Measurements from ENCODE around the gene CXXC5.

The CXXC5 gene

DNA sequence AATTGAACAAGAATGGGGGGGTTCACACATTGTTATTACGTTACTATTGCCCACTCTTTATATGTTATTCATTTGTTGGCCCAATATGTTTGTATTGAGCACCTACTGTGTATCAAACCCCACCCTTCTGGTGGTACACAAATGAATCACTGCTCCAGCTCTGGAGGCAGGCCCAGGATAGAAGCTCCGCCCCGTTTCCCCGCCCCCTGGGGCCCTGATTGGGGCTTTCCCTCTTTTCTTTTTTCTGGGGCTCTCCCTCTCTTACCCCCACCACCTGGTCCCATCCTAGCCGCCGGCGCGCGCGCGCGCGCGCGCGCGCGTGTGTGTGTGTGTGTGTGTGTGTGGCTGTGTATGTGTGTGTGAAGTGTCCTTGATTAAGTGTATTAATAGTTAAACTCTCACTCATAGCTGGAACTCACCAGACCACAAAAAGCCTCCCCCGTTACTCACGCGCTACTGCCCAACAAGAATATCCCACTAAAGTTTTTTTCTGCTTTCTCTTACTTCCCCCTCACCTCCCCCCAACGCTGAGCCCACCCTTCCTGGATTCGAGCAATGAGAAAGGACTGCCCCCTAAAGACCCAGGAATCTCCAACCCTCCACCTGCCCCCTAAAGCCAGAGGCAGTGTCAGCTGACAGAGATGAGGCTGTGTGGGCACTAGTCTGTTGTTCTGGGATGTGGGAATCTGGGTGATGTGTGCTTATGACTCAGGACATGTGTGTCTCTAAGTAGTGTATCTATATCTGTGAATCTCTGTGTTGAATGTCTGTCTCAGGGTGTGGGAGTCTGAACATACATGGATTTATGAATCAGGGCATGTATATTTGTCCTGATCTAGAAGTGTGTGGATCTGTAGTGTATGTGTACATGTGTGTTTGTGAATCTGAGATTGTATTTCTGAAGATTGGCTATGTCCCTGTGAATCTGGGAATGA, 4.0 kb downstream of the CXXC5 start:
- DNase-seq: no peak

DNA sequence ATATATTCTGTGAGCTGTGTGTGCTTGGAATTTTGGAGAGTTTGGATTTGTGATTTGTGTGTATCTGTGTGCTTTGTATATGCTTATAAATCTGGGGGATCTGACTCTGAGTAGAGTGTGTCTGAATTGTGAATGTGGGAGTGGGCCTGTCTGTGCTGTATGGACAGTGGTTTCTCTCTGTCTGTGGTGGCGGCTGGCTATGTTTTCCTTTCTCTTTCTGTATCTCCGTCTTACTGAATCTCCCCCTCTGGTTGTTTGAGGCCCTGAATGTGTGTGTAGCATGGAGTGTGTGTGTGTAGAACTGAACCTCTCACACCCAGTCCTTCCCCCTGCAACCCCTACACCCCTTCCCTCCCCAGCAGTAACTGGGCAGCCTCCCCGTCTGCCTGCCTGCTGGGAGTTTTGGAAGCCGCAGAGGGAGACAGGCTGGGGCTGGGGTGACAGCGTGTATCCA, 4.7 kb downstream of the CXXC5 start:
- no peak for DNase-seq

DNA sequence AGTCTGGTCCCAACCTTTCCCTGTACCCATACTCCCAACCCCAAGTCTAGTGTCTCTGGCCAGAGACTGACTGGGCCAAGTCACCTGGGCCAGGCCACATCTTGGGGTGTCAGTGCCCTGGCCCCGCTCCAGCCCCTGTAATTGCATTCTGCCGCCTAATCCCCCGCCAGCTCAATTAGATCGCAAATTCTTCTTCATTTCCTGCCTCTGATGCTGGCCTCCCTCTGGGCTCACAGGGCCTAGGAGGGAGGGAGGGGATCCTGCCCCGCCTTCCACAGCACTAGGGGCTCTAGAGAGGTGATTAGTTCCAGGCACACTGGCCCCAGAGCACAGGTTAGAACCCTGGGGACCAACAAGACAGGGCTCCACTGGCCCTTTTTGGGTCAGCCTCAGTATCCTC, 5.5 kb downstream of the CXXC5 start:
- DNase-seq: no peak

DNA sequence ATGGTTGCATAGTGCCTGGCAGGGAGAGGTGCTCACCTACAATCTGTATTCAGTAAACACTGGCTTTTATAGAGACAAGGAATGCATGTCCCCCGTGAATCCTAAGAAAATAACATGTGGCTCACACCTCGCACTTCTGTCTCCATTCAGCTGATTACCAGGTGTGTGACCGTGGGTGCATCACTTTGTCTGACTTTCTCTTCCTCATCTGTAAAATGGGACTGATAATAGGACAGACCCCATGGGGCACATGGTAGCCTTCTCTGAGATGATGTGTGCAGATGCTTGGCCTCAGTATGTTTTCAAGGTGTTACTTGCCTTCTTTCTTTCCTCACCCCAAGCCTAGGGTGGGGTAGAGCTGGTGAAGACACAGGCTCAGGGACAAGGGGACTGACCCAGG, 6.3 kb downstream of the CXXC5 start:
- no peak for DNase-seq

GRCh38 chr5:139654871-139655491, 6.8 kb downstream of the CXXC5 start:
- no peak for DNase-seq

DNA sequence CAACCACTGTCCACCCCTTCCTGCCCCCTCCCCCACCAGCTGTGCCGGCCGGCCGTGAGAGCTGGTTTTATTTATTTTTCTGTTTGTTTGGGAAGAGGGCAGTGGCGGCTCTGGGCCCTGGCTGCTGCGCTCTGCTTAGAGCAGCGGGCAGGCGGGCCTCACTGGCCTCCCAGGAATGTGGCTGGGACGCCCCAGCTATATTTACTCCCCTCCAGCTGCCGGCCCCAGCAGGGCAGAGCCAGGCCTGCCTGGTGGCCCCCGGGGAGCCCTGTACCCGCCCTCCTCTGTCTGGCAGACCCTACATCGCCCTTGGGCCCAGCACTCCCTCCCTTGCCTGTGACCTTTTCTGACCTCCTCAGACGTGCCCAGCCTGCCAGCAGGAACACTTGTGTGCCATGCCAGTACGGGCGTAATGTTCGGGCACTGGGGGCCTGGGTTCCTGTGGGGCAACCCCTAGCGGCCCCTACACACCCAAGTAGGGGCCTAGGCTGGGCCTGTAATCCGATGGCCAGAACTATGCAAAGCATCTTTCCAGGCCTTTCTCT, 7.7 kb downstream of the CXXC5 start:
- DNase-seq: no peak

- DNase-seq: no peak
Measured at GRCh38 chr5:139657363-139658321, 9.5 kb downstream of the CXXC5 start.

GRCh38 chr5:139658501-139658927, 10.4 kb downstream of the CXXC5 start:
- no peak for DNase-seq

DNA sequence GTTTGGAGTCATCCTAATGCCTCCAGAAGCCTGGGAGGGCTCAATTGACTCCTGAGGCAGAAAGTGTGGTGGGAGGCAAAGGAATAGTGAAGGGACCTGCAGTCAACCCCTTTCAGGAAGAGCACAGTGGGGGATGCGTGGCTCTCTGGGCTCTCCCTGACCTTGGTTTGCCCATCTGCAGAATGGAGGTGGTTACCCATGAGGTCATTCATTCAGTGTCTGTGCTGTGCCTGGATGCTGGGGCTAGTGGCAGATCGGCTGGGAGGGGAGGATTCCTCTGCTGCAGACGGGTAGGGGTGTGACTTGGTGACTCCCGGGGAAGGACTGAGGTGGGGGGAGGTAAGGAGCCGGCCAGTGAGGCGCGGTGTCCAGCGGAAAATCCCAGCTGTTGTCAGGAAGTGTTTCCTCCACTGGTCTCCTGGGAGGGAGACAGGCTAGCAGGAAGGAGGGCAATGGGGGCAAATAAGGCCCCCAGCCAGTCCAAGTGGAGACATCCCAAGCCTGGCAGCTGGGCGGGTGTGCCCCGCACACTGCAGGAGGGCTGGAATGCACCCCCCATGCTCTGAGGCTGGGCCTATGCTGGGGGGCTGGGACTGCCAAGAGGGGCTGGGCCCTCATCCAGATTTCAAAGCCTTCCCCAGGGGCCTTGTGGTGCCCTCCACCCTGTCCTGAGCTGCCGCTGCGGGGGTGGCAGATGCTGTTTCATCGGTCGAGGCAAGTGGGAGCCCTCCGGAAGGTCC, 10.9 kb downstream of the CXXC5 start:
- no peak for DNase-seq

- DNase-seq: no peak
Measured at GRCh38 chr5:139659695-139660101, 11.5 kb downstream of the CXXC5 start.

GRCh38 chr5:139660105-139660922, 12.2 kb downstream of the CXXC5 start:
- DNase-seq: no peak

DNA sequence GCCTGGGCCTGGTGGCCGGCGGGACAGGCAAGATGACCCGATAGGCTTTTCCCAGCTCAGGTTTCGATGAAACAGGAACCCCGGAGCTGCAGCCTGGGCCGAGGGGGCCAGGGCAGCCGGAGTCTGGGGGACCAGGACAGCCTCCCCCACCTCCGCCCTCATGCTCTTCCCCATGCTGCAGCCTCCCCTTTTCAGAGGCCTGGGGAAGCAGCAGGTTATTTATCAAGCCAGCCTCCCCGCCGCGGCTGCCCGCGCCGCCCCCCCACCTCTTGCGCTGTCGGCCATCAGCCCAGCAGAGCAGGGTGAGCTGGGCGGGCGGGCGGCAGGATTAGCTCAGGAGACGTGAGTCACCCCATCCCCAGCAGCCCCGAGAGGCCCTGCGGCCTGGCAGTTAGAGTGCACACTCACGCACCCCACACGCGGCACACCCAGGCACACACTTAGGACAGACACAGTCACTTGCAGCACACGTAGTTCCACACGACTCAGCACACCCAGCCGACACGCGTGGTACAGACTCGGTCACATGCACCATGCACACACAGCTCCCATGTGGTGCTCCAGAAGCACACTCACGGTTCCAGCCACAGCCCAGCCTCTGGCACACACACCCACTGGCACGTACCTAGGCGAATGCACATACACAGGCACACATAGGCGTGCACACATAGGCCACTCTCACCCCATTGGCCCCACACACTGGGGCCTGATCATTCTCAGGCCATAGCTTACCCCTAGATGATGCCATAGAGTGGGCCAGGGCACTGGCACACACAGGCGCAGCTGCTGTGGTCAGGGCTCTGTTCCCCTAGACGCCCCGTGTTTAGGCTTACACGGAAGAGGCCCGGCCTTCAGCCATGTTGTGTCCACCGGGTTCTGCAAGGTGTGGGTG, 13.0 kb downstream of the CXXC5 start:
- no peak for DNase-seq

GRCh38 chr5:139662617-139663016, 14.5 kb downstream of the CXXC5 start:
- no peak for DNase-seq

DNA sequence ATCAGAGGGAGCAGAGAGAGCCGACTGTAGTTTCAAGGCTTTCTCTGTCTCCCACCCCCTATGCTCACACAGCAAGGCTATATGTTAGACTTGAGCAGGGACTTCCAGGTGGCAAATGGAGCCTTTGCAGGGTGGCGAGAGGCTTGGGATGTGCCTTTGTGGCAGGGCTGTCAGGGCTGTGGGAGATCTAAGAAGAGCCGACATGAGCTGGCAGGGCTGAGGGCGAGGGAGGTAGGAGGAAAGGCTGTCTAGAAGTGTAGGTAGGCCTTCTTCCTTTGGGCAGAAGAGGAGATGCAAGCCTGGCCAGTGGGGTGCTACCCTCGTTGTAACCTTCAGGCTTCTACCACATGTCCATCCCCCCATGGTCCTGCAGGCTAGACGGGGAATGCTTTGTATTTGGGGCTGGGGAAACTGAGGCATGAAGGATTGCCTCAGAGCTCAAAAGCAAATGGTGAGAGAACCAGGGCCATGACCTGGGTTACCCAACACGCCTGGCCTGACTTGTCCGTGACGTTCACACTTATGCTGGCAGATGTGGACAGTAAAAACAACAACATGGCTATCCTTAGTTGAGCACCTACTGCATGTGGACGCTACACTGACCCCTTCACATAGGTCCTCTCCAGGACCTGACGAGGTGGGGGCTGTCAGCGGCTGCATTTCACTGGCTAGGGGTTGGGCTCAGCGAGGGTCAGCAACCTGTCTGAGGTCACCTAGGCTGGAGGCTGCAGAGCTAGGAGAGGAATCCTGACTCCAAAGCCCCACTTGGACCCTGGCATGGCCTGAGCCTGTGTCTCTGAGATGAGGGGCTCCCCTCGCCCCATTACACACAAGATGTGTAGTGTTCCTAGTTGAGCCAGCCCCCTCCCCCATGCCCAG, 15.3 kb downstream of the CXXC5 start:
- no peak for DNase-seq

GRCh38 chr5:139664086-139664693, 16.0 kb downstream of the CXXC5 start:
- DNase-seq: no peak

DNA sequence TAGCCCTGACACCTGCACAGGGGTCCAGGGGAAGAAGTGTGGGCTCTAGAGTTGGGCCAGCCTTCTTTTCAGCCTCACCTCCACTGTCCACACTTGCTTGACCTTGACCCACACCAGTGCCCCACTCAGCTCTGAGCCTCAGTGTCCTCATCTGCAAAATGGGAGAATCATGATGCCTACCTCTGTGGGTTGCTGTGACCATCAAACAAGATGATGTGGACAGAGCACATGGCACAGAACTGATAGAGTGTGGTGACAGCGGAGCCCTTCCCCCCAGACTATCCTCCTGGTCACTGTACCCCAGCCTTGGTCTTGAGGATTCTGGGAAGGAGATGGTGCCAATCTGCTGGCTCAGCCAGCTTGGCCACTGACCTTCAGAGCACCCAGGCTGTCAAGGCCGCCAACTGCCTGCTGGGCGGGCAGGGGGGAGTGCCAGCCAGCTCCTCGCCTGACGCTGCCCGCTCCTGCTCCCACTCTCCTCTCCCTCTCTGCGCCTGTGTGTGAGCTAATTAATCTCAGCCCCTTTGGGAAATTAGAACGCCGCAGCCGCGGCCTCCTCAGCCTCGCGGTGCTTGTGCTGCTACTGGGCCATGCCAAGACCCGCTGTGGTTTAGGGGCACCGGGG, 16.7 kb downstream of the CXXC5 start:
- no peak for DNase-seq

GRCh38 chr5:139665626-139666025, 17.5 kb downstream of the CXXC5 start:
- DNase-seq: no peak

- no peak for DNase-seq
Measured at GRCh38 chr5:139666551-139666950, 18.4 kb downstream of the CXXC5 start.
